ENCODE measurements around the gene PLCB4.

DNA sequence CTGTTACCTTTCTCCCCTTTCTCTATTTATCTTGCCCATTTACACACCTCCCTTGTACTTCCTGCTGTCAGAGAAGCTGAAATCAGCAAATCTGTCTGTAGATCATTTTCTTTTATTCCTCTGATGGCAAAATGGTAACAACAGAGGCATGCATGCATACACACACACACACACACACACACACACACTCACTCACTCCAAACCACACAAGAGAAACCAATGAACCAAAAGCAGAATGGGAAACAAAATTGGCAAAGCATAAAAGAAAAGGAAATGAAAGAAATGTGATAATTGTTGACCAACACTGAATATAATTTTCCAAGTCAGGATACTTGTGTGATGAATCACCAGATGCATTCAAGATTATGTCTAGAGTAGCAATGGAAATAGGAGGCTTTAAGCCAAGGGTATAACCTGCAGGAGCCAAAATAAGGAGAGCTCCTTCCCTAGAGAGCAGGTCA, 172.4 kb downstream of the PLCB4 start:
- TF ChIP-seq CTCF (conservative IDR thresholded peaks at IDR 0.05; ENCODE audit: low read length): no peak
- no peak for TF ChIP-seq EZH2phosphoT487 (IDR thresholded peaks at IDR 0.05; ENCODE audit: borderline replicate concordance, low read depth, low read length)

Data from OCI-LY7 (cell line).